Nephron (organoid): ENCODE data around the gene PPP1CB.

Experiments
- H3K27ac Mint-ChIP-seq, 3 experiments: 2 replicates each; pipeline ENCODE4 v1.8.0; 2020; ENCODE audit warnings: mixed read lengths in 3 of 3, mild to moderate bottlenecking in 2 of 3, moderate library complexity in 1 of 3
- H3K27me3 Mint-ChIP-seq: 2 replicates; pipeline ENCODE4 v1.8.0; 2021; ENCODE audit warnings: low read depth, mild to moderate bottlenecking, moderate library complexity, mixed read lengths
- H3K36me3 Mint-ChIP-seq: 2 replicates; pipeline ENCODE4 v1.8.0; 2020; ENCODE audit warnings: low read depth, mixed read lengths
- H3K4me1 Mint-ChIP-seq: 2 replicates; pipeline ENCODE4 v1.8.0; 2020; ENCODE audit warnings: mixed read lengths
- H3K4me3 Mint-ChIP-seq, 3 experiments: 2 replicates each; pipeline ENCODE4 v1.8.0; 2020; ENCODE audit warnings: mild to moderate bottlenecking in 3 of 3, mixed read lengths in 3 of 3, moderate library complexity in 2 of 3
- H3K9me3 Mint-ChIP-seq: 2 replicates; pipeline ENCODE4 v1.8.0; 2020; ENCODE audit warnings: mixed read lengths
- TF ChIP-seq, protein P1 (sequence below), 3 experiments: fragments of 200-600 bp; sonication (generic); IDR thresholded peaks; one replicate each; pipeline ENCODE4 v1.5.0; 2021; ENCODE audit warnings: antibody characterized with exemption in 3 of 3; ENCODE audit not compliant: unreplicated experiment in 3 of 3

Gene PPP1CB

DNA sequence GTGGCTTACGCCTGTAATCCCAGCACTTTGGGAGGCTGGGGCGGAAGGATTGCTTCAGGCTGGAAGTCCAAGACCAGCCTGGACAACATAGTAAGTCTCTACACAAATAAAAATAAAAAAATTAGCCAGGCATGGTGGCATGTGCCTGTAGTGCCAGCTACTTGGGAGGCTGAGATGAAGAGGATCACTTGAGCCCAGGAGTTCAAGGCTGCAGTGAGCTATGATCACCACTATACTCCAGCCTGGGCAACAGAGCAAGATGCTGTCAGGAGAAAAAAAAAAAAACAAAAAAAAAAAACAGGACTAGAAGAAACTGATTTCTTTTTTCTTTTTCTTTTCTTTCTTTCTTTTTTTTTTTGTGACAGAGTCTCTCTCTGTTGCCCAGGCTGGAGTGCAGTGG lies 72.6 kb downstream of the PPP1CB start:
- TF ChIP-seq, protein P1, sequence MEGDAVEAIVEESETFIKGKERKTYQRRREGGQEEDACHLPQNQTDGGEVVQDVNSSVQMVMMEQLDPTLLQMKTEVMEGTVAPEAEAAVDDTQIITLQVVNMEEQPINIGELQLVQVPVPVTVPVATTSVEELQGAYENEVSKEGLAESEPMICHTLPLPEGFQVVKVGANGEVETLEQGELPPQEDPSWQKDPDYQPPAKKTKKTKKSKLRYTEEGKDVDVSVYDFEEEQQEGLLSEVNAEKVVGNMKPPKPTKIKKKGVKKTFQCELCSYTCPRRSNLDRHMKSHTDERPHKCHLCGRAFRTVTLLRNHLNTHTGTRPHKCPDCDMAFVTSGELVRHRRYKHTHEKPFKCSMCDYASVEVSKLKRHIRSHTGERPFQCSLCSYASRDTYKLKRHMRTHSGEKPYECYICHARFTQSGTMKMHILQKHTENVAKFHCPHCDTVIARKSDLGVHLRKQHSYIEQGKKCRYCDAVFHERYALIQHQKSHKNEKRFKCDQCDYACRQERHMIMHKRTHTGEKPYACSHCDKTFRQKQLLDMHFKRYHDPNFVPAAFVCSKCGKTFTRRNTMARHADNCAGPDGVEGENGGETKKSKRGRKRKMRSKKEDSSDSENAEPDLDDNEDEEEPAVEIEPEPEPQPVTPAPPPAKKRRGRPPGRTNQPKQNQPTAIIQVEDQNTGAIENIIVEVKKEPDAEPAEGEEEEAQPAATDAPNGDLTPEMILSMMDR (IDR thresholded peaks at IDR 0.05; ENCODE audit: unreplicated experiment in 3 of 3) = no peak
- H3K36me3 Mint-ChIP-seq = no peaks in the 10 kb centered on the region
- no peaks in the 10 kb centered on the region for H3K27me3 Mint-ChIP-seq
- H3K4me3 Mint-ChIP-seq = no peak overlapping the region
- no peak overlapping the region for H3K27ac Mint-ChIP-seq
- no peaks in the 10 kb centered on the region for H3K9me3 Mint-ChIP-seq
- no peaks in the 10 kb centered on the region for H3K4me1 Mint-ChIP-seq

DNA sequence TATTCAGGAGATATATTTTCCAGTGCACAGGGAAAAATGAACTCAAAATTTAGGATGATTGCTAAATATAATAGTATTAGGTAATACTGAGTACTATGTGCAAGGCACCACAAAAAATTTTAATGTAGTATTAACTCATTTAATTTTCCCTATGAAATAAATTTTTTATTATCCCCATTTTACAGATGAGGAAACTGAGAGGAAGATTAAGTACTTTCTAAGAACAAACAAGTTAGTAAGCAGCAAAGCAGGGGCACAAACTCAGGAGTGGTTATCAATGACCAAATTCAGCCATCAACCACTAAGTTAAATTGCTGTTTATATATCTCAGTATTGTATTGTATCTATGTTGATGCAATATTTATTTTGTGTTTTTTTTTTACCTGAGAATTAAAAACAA lies 73.2 kb downstream of the PPP1CB start:
- Mint-ChIP-seq H3K4me3 (no peak overlapping the region), H3K27me3 (no peaks in the 10 kb centered on the region), H3K27ac (no peak overlapping the region), H3K4me1 (no peaks in the 10 kb centered on the region), H3K9me3 (no peaks in the 10 kb centered on the region), H3K36me3 (no peaks in the 10 kb centered on the region)
- TF ChIP-seq, protein P1 (IDR thresholded peaks at IDR 0.05; ENCODE audit: unreplicated experiment in 3 of 3) = no peak

DNA sequence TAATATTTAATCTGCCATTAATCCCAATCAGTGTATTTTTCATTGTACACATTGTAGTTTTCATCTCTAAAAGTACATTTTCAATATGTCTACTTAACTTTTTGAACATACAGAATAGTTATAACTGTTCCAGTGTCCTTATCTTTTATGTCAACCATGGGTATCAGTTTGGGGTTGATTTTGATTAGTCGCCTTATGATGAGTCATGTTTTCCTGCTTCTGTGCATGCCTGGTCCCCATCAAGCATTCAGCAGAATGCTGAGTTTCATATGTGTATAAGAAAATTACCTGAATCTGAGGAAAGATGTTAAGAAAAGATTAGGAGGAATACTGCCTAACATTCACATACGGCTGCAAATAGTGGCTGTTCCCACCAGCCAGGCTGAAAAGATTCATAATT lies 76.8 kb downstream of the PPP1CB start:
- TF ChIP-seq, protein P1 (IDR thresholded peaks at IDR 0.05; ENCODE audit: unreplicated experiment in 3 of 3) = no peak
- Mint-ChIP-seq H3K4me1 (no peaks in the 10 kb centered on the region), H3K27ac (no peak overlapping the region), H3K4me3 (no peak overlapping the region), H3K36me3 (no peaks in the 10 kb centered on the region), H3K9me3 (no peaks in the 10 kb centered on the region), H3K27me3 (no peaks in the 10 kb centered on the region)

DNA sequence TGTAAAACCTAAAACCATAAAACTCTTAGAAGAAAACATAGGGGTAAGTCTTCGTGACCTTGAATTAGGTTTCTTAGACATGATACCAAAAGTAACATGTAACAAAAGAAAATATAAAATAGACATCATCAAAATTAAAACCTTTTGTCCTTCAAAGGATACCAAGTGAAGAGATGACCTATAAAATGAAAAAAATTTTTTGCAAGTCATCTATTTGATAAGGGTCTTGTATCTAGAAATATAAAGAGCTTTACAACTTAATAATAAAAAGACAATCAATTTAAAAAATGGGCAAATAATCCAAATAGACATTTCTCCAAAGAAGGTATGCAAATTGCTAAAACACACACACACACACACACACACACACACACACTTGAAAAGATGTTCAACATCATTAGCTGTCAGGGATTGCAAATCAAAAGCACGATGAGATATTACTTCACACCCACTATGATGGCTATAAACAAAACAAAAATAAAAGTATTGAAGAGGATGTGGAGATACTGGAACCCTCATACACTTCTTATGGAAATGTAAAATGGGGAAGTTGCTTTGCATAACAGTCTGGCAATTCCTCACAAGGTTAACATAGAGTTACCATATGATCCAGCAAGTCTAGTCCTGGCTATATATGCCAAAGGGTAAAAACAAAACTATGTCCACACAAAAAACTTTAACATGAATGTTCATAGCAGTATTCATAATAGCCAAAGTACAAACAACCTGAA lies 82.3 kb downstream of the PPP1CB start:
- Mint-ChIP-seq H3K4me3 (no peak overlapping the region), H3K27ac (no peak overlapping the region), H3K9me3 (no peaks in the 10 kb centered on the region), H3K36me3 (no peaks in the 10 kb centered on the region), H3K27me3 (no peaks in the 10 kb centered on the region), H3K4me1 (peaks cover 4% of the 10 kb centered on the region)
- TF ChIP-seq, protein P1 (IDR thresholded peaks at IDR 0.05; ENCODE audit: unreplicated experiment in 3 of 3) = no peak

DNA sequence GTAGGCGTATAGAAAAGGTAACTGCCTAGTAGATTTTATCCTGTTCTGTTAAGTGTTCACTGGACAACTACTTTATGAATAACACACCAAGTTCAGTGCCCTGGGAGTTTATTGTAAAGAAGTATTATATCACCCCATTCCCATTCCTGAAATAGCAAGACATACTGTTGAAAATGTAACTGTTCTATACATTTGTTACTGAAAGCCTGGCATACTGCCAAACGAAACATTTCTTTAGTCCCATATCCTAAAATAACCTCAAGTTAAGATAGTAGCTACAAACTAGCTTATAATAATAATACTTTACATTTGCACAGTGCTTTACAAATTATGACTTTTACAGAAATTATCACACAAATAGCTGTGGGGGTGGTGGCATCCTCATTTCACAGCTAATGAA lies 84.2 kb downstream of the PPP1CB start:
- H3K9me3 Mint-ChIP-seq = no peaks in the 10 kb centered on the region
- H3K36me3 Mint-ChIP-seq = no peaks in the 10 kb centered on the region
- no peaks in the 10 kb centered on the region for H3K27me3 Mint-ChIP-seq
- H3K4me3 Mint-ChIP-seq = no peak overlapping the region
- TF ChIP-seq, protein P1 (IDR thresholded peaks at IDR 0.05; ENCODE audit: unreplicated experiment in 3 of 3) = no peak
- peaks cover 4% of the 10 kb centered on the region for H3K4me1 Mint-ChIP-seq
- H3K27ac Mint-ChIP-seq = no peak overlapping the region

DNA sequence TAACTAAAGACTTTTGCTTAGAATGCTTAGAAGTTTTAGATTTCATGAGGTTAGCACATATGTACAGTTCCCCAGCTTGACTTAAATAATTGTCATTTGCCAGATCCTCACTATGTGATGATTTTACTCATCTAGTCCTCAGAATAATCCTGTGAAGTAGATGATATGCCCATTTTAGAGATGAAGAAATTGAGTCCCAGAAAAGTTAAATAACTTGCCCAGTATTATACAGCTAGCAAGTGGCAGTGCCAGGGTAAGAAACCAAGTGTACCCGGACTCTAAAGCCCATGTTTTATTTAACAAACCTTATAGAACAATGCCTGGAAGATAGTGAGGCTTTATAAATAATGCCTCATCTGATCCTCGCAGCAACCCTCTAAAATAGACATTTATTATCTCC lies 87.3 kb downstream of the PPP1CB start:
- no peak overlapping the region for H3K4me3 Mint-ChIP-seq
- no peaks in the 10 kb centered on the region for H3K9me3 Mint-ChIP-seq
- H3K4me1 Mint-ChIP-seq = peaks cover 4% of the 10 kb centered on the region
- H3K27me3 Mint-ChIP-seq = no peaks in the 10 kb centered on the region
- no peak overlapping the region for H3K27ac Mint-ChIP-seq
- H3K36me3 Mint-ChIP-seq = no peaks in the 10 kb centered on the region
- TF ChIP-seq, protein P1 (IDR thresholded peaks at IDR 0.05; ENCODE audit: unreplicated experiment in 3 of 3) = no peak
